ENCODE measurements around the gene IRAK3. TPM values are rescaled to one million over a fixed set of nuclear protein-coding genes. Genes with fewer than 3 reads are reported as not detected.

IRAK3 gene
- total RNA-seq, 6 donors from 2014 or later, result 33.8 to 65.0 (median 39.7) TPM

DNA sequence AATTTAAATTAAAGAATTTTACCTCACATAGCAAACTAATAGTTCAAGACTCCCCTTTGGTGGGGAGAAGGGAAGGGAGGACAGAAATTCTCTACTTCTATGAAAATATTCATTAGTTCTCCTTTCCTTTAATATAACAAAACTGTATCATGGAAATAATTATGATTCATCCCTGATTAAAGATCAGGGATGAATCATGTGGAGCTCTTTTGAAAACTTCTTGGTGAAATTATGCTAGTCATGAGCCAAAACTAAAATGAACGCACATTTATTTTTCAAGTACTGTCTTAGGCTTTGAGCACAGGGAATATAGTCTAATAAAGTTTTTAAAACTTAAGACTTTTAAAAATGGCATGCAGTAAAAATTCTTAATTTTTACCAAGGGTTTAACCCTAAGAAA, 36.3 kb upstream of the IRAK3 start:
- Histone ChIP-seq H3K4me1 (peaks cover 0 to 13% (median 9%) of the 10 kb centered on the region in 4 donors), H3K27me3 (no peaks in the 10 kb centered on the region), H3K9me3 (no peaks in the 10 kb centered on the region), H3K27ac (no peak overlapping the region), H3K36me3 (peaks cover 0 to 35% (median 1%) of the 10 kb centered on the region in 4 donors), H3K4me3 (no peak overlapping the region)
- 83 to 84% methylated on average over 1 of the region's 1 CpG for WGBS, 2 donors
- DNase-seq, result no peak
- peak in 1 of 2 donors; percentile 36 for ATAC-seq (ENCODE audit: low FRiP score in 2 of 2)
- TF ChIP-seq POLR2AphosphoS5 (IDR thresholded peaks at IDR 0.05) (no peak), POLR2A (IDR thresholded peaks at IDR 0.05) (no peak), EP300 (IDR thresholded peaks at IDR 0.05) (no peak), CTCF (IDR thresholded peaks at IDR 0.05) (no peak)

GRCh38 chr12:66154776-66155175, 34.2 kb upstream of the IRAK3 start:
- Histone ChIP-seq H3K9me3 (no peaks in the 10 kb centered on the region), H3K4me1 (peaks cover 0 to 11% (median 8%) of the 10 kb centered on the region in 4 donors), H3K27me3 (no peaks in the 10 kb centered on the region), H3K36me3 (peaks cover 0 to 31% (median 2%) of the 10 kb centered on the region in 4 donors), H3K4me3 (no peak overlapping the region), H3K27ac (peak overlapping the region in 1 of 4 donors; percentile 42)
- DNase-seq (no peak), ATAC-seq (ENCODE audit: low FRiP score in 2 of 2) (peak in 1 of 2 donors; percentile 36)
- no peak for TF ChIP-seq POLR2AphosphoS5 (IDR thresholded peaks at IDR 0.05)
- no peak for TF ChIP-seq CTCF (IDR thresholded peaks at IDR 0.05)
- TF ChIP-seq POLR2A (IDR thresholded peaks at IDR 0.05), result no peak
- no peak for TF ChIP-seq EP300 (IDR thresholded peaks at IDR 0.05)

GRCh38 chr12:66156654-66157053, 32.4 kb upstream of the IRAK3 start:
- H3K9me3 ChIP-seq, result no peaks in the 10 kb centered on the region
- no peaks in the 10 kb centered on the region for H3K27me3 ChIP-seq
- H3K4me3 ChIP-seq, result no peak overlapping the region

DNA sequence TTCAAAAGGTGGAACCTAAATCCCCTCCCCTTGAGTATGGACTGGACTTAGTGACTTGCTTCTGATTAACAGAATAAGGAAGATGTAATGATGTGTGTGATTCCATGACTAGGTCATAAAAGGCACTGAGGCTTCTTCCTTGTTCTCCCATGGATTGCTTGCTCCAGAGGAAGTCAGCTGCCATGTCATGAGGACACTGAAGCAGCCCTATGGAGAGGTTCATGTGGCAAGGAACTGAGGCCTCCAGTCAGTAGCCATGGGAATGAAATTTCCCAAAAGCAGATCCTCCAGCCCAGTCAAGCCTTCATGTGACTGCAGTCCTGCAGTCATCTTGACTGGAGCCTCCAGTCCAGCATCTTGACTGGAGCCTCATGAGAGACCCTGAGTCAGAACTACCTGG, 29.9 kb upstream of the IRAK3 start:
- DNase-seq (no peak), ATAC-seq (ENCODE audit: low FRiP score in 2 of 2) (peak in 1 of 2 donors; percentile 17)
- Histone ChIP-seq H3K4me1 (peaks cover 0 to 22% (median 11%) of the 10 kb centered on the region in 4 donors), H3K4me3 (no peak overlapping the region), H3K27me3 (no peaks in the 10 kb centered on the region), H3K27ac (no peak overlapping the region), H3K36me3 (peaks cover 0 to 28% (median 4%) of the 10 kb centered on the region in 4 donors), H3K9me3 (no peaks in the 10 kb centered on the region)
- TF ChIP-seq POLR2AphosphoS5 (IDR thresholded peaks at IDR 0.05), result no peak
- TF ChIP-seq POLR2A (IDR thresholded peaks at IDR 0.05), result peak in 1 of 4 donors; percentile 45

More at GRCh38 chr12:66156654-66157053, 32.4 kb upstream of the IRAK3 start:
- no peak for ATAC-seq (ENCODE audit: low FRiP score in 2 of 2)
- TF ChIP-seq EP300 (IDR thresholded peaks at IDR 0.05), result no peak
- TF ChIP-seq POLR2A (IDR thresholded peaks at IDR 0.05), result no peak
- TF ChIP-seq CTCF (IDR thresholded peaks at IDR 0.05), result no peak
- no peak for TF ChIP-seq POLR2AphosphoS5 (IDR thresholded peaks at IDR 0.05)
- DNase-seq, result no peak
- peaks cover 0 to 10% (median 7%) of the 10 kb centered on the region in 4 donors for H3K4me1 ChIP-seq
- WGBS, 2 donors, result 95 to 96% methylated on average over 2 of the region's 2 CpGs
- peaks cover 0 to 31% (median 4%) of the 10 kb centered on the region in 4 donors for H3K36me3 ChIP-seq
- H3K27ac ChIP-seq, result no peak overlapping the region

- peak in 1 of 2 donors; percentile 70 for DNase-seq
- 92 to 94% methylated on average over 24 to 25 of the region's 28 CpGs for WGBS, 2 donors
Measured at GRCh38 chr12:66160704-66161103, 28.3 kb upstream of the IRAK3 start.

More at GRCh38 chr12:66160704-66161103, 28.3 kb upstream of the IRAK3 start:
- Histone ChIP-seq H3K36me3 (peaks cover 0 to 28% (median 4%) of the 10 kb centered on the region in 4 donors), H3K4me3 (no peak overlapping the region), H3K27me3 (no peaks in the 10 kb centered on the region), H3K27ac (no peak overlapping the region), H3K9me3 (no peaks in the 10 kb centered on the region), H3K4me1 (peaks cover 0 to 14% (median 10%) of the 10 kb centered on the region in 4 donors)
- TF ChIP-seq POLR2A (IDR thresholded peaks at IDR 0.05), result no peak
- no peak for TF ChIP-seq CTCF (IDR thresholded peaks at IDR 0.05)
- TF ChIP-seq EP300 (IDR thresholded peaks at IDR 0.05), result no peak
- TF ChIP-seq POLR2AphosphoS5 (IDR thresholded peaks at IDR 0.05), result no peak
- ATAC-seq (ENCODE audit: low FRiP score in 2 of 2), result no peak
